Bronchial smooth muscle cell (primary cell): ENCODE data around the gene VCAN. TPM values are rescaled to one million over a fixed set of nuclear protein-coding genes. Genes with fewer than 3 reads are reported as not detected.

Source experiments
- total RNA-seq: library from RNA; depleted of rRNA; stranded (reverse); fragments of >200 nt; gene quantifications from 2 replicates; pipeline ENCODE4 v1.2.1, GENCODE V29; 2014

Gene VCAN
- 388 and 432 TPM in 2 replicates for total RNA-seq

DNA sequence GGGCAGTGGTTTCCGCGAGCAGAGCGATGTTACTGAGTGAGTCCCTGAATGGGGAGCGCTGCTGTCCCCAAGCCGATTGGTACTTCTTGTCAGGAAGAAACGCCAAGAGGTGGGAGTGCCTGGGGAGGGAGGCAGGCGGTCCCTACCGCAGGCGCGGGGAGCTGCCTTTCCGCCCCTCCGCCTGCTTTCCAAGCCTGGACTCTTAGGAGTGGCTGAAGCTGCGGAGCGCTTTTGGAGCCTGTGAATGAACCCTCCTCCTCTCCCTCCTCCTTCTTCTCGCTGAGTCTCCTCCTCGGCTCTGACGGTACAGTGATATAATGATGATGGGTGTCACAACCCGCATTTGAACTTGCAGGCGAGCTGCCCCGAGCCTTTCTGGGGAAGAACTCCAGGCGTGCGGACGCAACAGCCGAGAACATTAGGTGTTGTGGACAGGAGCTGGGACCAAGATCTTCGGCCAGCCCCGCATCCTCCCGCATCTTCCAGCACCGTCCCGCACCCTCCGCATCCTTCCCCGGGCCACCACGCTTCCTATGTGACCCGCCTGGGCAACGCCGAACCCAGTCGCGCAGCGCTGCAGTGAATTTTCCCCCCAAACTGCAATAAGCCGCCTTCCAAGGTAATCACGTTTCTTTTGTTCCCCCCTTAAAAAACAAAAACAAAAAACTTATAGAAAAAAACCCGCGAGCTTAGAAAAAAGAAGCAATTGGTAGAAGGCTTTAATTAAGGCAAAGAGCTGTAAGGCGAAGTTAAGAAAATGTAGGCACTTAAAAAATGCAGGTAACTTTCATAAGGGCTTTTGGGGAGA, at the start of gene VCAN:
Gene VCAN, plus strand, starts transcription at position 340 of the 808 bp plus-strand sequence. CDS start 11,775 bp downstream, outside the sequence.

Other genes with a start within 250 kb of the VCAN start
- gene HAPLN1, start 249.1 kb downstream of the VCAN start, total RNA-seq, result 0.77 and 1.1 TPM in 2 replicates